NCI-H82 treated with DMSO at 0.1 percent for 48 hours (cell line): Measurements from ENCODE around the gene PHLDA2.

Experiments
- DNase-seq: peaks from one replicate; lab custom pipeline; 2025; ENCODE audit not compliant: unreplicated experiment; lab: John Stamatoyannopoulos, UW

PHLDA2 gene, protein sequence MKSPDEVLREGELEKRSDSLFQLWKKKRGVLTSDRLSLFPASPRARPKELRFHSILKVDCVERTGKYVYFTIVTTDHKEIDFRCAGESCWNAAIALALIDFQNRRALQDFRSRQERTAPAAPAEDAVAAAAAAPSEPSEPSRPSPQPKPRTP

DNA sequence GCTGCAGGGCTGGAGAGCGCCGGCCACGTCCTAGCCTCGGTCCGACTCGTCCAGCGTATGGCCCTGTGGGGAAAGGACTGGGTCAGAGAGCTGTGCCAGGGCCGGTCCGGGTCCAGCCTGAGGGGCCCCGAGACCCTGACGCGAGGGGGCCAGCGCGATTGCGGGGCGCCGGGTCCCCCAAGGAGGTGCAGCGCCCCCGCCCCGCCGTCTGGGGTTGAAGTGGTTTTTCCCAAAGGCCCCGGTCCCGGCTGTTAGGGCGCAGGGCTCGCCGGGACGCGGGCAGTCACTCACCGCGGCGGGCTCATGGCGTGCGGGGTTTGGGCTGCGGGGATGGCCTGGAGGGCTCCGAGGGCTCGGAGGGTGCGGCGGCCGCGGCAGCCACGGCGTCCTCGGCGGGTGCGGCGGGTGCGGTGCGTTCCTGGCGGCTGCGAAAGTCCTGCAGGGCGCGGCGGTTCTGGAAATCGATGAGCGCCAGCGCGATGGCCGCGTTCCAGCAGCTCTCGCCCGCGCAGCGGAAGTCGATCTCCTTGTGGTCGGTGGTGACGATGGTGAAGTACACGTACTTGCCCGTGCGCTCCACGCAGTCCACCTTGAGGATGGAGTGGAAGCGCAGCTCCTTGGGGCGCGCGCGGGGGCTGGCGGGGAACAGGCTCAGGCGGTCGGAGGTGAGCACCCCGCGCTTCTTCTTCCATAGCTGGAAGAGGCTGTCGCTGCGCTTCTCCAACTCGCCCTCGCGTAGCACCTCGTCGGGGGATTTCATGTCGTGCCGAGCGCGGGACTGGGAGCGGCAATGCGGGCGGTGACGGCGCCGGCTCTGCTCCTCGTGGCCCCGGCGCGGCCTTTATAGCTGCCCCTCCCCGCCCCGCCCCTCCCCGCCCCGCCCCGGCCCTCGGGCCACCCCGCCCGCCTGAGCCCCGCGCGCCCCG lies at the start of gene PHLDA2:
TSS of gene PHLDA2 (minus strand) at position 816 of the 926 bp plus-strand sequence. CDS start at position 760, 56 bp downstream.
- DNase-seq, result no peak

DNA sequence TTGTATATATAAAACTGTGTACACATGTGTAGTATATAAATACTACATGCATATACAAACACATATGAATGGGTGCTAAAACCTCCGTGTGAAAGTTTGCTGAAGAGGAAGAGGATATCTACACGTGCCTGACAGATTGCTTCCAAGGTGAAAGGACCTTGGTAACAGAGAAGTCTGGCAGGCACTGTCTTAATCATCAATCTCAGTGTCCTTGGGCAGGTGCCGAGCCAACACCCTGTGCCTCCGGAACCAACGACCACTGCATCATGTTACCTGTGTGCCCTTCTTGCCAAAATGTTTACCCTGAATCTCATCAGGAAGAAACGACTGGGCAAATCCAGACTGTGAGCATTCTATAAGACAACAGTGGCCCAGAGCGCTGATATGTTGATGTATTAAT lies 47.9 kb upstream of the PHLDA2 start:
- no peak for DNase-seq

DNA sequence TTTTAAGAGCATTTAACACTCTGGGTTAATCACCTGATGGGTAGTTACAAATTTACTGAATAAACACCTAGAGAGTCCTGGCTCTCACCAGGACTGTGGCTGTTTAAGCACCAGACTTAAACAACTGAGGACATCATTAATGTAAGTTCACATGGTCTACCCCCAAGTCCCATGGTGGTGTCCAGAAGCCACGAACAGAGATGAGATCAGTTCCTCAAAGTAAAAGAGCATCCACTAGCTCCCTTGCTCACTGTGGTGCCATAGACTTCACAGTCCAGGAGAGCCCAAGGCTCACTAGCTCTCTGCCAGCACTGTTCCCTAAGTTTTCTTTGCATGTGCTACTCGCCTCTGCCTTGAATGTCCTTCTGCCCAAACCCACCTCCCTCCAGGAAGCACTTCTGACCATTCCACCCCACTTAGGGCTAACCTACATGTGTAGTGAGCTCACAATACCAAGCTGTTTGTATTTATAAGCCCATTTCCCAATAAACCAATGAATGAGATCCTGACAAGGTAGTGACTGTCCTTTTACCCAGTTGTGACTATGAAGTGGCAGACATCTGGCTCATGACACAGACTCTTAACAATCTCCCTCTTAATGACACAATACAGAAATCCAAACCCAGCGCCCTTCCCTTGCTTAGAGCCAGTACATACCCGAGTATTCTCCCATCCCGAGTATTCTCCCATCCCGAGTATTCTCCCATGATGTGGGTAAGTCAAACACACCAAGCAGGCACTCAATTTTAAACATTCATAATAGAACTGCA lies 47.3 kb upstream of the PHLDA2 start:
- DNase-seq, result no peak

DNA sequence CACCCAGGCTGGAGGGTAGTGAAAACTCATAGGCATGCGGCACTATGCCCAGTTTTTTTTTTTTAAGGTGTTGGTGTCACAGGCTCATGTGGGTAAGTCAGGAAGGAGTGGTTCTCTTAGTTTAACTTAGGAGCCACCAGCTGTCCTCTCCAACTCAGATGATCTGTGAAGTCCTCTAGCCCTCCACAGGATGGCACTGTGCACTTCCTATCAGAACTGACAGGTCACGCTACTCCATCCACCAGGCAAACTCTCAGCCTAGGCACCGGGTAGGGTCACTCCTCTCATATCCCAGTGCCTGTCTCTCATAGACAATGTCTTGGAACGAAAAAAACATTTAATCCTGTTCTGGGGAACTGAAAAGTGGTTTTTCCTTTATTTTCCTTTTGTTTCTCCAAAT lies 46.4 kb upstream of the PHLDA2 start:
- no peak for DNase-seq

DNA sequence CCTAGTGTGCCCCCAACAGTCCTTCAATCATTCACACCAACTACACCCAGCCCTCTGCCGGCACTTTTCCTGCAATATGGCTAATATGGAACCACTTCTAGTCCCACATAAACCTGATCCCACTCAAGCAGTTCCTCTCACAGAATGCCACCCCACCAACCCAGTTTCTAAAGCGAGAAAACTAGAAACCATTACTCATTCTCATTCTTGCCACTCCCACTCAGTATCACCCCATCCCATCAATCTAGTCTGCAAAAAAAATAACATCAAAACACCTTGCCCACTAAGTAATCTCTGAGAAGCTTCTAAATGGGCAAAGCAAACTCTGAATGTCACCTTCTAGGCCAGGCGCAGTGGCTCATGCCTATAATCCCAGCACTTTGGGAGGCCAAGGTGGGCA lies 45.1 kb upstream of the PHLDA2 start:
- DNase-seq, result no peak

DNA sequence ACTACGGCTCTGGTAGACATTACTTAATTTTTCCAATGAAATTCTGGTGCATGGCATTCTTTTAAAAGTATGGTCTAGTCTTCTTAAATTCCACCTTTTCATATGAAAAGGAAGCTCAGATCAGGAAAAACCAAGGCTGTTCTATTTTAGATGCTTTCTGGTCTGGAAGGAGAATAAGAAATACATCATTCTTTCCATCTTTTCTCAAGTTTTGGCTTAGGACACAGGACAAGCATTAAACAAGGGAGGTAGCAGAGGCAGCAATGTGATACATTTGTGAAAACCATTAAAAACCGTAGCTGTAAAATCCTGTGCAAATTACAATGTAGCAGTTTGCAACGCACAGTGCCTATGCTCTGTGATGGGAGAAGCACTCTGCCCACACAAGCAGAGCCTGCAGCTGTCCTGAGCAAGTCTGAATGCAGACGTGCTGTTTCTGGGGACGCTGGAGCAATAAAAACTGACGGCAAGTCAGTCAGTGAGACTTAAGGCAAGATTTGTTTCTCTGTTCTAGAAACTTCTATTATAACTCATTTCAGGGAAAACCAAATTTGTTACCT lies 39.2 kb upstream of the PHLDA2 start:
- no peak for DNase-seq

DNA sequence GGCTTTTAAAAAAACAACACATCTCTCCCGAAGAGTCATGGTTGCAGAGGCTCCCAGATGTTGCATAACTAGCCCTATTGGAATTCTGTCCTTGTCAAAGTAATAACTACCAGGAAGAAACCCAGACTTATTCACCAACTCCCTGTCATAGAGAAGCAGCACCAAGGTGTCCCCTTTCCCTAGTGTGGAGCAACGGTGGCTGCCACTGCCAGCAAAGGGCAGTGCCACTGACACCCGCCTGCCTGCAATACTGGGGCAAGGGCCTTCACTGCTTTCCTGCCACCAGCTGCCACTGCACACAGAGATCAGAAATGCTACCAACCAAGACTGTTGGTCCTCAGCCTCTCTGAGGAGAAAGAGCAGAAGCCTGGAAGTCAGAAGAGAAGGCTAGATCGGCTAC lies 35.6 kb upstream of the PHLDA2 start:
- no peak for DNase-seq

DNA sequence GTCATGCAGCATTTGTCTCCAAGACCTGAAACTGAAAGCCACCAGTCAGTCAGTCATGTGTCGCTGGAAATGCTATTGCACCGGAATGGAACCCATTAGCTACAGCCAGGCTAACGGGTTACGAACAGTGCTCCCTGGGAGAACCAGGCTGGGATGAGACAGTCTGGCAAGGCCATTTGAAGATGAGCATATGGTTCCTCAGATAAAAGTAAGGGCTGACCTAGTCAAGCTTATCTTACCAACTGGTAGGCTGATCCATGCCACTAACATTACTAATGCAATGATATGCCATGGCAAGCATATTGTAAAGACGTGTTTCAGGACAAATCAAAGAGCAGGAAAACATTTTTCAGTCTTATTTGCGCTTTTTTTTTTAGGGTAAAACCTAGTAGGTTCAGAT lies 34.5 kb upstream of the PHLDA2 start:
- no peak for DNase-seq

DNA sequence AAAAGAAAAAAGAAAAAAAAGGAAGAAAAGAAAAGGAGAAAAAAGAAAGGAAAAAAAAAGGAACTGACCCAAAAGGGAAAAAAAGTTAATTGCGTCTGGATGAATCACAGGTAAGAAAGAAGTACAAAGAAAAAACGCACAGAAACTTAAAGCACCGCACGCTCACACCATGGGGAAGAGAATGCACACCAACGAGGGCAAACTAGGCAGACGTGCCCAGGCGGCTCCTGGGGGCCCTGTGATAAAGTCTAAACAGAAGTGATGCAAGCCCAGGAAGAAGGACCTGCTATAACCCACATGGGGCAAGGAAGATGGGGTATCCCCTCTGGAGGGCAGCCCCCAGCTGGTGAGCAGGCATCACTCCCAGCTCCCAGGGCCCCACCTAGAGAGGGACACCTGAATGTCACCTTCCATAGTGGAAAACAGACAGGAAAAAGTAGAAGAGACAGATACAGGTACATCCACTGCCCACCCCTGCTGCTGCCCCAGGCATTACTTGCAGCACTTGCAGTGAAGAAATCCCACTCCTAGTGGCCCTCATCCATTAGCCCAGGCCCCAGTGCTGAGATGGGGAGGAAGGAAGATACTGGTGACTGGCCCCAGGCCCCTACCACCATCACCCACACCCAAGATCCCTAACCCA lies 34.0 kb upstream of the PHLDA2 start:
- no peak for DNase-seq

DNA sequence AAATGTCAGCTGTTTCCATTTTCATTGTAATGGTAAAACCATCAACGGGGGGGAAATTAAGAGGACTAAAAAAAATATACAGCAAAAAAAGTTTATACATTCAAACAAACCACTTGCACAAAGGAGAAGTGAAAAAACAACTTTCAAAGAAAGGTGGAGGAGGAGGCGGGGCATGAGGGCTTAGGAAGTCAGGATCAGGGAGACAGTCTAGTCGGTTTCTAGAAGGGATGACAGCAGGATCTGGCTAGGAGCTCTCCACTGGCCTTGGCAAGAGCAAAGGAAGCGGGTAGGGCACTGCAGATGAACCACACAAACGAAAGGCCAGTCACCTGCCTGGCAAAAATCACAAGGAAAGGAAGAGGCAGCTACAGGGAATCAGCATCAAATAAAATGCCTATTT lies 31.9 kb upstream of the PHLDA2 start:
- no peak for DNase-seq

DNA sequence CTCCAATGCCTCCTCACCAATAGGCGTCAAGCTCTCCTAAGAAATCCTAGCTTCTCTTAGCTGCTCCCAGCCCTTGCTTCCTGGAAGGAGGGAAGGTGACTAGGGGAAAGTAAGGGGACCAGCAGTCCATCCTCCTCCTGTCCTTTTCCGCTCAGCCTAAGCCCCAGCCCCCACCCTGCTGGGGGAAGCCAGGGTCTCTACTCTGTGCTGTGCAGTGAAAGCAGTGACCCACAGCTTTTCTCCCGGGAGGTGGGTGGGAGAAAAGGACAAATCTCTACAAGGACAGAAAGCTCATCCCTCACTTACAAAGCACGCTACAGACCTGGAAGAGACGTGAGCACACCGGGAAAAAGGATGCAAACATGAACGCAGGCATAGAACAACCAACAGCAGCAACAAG lies 30.9 kb upstream of the PHLDA2 start:
- no peak for DNase-seq

DNA sequence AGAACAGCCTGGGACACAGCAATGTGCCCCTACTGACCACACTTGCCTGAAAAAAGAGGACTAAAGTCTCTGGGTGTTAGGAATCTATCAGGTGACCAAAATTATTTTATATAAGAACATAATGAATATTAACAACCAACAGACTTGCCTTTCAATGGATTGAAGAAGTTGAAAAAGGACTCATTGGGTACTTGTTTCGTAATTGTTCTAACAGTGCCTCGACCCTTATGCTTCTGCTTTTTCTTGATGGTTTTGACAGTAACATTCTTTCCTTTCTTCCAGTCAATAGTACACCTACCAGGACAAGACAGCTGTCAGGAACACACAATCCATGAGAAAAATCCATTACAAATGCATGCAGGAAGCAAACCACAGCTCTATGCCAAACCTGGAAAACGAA lies 29.0 kb upstream of the PHLDA2 start:
- DNase-seq, result no peak

DNA sequence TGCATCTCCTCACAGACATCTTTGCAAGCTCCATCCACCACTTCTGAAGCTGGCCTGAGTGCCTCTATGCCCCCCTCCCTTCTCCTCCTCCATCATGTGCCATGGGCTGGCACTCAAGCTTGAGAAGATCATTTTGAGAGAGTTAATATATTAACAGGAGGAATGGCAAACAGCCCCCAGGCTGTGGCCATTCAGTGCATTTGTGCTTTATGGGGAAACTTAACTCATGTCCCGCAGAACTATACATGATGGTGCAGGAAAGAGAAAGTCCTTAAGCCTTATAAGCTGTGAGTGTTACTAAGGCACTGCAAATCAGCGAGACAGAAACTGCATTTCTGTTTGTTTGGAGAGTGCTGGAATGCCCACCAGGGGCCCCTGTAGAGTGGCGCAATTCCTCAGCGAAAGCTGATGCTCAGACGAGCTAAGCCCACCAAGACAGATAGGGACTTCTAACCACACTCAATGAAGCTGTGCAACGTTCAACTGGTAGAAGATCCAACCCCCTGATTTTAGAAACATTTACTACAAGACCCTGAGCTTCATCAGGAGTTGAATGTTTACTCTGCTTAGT lies 26.8 kb upstream of the PHLDA2 start:
- no peak for DNase-seq

DNA sequence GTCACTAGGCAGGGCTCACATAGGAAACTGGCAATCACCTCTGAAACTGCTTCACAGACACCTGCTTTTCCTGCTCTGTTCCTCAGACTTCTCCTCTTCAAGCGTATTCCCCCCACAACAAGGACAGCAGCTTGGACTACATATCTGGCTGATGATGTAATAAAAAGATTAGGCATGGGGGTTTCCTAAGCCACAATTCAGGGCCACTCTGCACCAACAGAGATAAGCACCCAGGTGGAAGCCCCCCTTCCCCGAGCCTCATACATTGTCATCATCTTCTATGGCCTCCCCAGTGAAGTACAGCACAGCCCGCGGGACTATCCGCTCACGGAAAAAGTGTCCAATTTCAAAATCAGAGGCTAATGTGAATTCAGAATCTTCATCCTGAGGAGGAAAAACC lies 25.0 kb upstream of the PHLDA2 start:
- no peak for DNase-seq

DNA sequence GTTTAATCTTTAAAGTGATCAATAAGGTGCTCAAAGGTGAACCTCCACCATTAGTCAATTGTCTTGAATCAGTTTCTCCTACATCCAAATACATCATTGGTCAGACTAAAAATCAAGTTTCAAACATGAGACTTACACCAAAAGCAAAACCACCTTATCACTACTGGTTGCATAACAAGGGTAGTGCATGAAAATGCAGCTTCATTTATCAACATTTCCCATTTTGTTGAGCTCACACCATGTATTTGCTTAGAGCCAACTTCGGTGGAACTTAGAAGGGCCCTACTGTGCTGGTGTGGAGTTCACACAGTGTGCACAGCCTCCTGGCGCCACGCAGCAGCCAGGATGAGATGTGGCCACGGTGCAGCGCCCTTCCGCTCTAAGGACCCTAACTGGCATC lies 23.1 kb upstream of the PHLDA2 start:
- no peak for DNase-seq

DNA sequence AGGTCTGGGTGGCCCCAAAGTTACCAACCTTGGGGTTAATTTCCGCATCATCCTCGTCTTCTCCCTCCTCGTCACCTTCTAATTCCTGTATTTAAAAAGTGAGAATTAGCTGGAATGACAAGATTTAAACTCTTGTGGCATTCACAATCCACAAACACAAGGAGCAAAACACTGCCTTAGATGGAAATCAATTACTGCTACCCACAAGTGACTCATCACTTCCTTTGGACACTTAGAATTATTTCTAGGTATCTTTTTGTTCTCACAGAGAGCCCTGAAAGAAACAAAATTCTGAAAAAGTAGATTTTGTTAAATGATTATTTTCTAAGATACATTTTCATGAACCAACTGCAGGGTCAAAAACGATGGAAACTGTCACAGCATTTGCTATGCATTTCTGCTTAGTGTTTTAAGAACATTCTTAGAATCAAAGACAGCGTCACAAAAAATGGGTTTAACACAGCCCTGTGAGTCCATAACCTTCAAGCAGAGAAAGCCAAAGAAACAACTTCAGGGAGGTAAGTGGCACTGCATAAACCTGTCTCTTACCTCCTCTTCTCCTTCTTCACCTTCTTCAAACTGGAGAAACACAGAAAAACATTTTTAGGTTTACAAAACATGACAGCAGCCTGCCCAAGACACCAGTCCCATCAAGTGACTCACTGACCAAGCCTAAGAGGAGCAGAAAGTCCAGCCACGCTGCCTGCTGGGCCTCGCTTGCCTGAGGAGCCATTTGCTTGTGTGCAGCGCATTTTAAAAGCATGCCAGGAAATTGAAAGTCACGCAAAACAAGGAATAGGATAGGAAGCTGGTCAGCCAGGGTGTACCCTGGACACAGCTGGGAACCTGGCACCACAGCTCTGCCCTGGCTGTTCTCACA lies 22.3 kb upstream of the PHLDA2 start:
- DNase-seq, result no peak

DNA sequence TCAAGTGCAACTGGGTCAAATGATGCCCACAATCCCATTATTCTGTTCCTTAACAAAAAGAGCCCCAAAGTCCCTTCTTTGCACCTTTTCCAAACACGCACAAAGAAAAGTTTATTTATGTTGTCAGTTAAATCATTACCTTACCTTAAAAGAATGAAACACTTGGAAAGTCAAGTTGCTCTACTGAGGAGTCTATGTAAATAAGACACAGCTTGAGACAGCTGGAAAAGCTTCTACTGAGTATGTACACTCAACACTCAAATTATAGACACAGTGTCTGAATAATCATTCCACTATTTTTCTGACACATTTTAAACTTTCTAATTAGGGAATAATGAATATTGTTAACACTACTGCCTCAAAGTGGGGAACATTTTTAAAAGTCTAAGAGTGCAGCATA lies 21.6 kb upstream of the PHLDA2 start:
- no peak for DNase-seq

DNA sequence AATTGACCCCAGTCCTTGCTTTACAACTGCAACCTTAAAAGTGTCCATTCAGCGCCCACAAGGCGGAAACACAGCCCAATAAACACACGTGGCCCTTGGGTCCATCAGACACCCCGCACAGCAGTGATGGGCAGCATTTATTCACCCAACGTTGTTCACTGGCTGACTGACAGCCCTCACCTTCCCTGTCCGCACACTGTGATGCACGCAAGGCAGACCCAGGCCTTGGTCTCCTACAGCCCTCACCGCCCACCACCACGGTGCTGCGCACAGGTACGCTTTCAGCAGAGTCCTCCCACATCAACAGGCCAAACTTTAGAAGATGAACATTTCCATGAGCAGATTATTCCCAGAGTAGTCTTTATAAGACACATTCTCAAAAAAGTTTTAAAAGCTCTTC lies 20.7 kb upstream of the PHLDA2 start:
- no peak for DNase-seq

DNA sequence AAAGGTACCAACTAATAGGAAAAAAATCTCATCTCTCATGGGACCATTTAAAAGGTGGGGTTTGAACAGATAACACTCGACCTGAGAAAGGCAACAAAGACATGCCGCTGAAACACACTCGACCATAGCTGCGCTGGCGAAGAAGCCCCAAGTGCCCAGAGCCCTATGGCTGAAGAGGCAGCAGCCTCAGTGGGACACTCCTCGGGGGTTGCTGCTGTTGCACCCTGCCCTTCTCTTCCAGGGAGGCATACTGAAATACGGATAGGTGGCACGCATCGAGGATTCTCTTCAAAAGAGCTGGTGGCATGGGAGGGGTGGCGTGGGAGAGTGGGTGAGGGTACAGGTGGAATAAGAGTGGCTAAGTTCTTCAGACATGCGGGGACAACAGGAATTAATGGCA lies 18.5 kb upstream of the PHLDA2 start:
- no peak for DNase-seq

DNA sequence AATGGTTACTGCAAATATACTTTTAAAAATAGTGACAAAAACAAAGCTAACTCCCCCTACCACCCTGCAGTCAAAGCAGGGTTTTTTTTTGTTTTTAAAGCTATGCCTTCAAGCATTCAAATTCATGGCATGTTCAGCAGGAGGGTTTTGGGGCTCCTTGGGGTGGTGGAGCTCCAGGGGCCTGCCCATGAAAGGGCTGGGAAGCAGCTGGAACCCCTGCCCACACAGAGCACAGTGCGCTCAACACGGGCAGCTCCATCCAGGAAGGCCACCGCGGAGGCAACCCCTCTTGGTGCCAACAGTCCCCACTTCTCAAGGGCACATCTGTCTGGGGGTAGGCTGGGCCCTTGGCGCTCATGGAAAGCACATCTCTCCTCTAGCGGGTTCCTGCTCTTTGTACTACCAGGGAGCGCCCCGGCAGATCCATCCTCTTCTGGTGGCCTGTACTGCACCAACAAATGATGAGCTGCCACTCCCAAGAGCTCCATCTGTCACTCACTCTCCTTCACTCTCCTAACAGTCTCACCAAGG lies 16.6 kb upstream of the PHLDA2 start:
- no peak for DNase-seq
